Activated CD4-positive, alpha-beta T cell treated with anti-CD3 and anti-CD28 coated beads, Interleukin-2, amount 50 U/mL, for 48 hours (primary cell): ENCODE data around the gene SPEF2.
"Not testable (repeated sequence)": the region's sequence is repeated elsewhere in the genome, so short reads cannot be mapped to it uniquely, and the experiment has no call there.

ENCODE experiments used
- DNase-seq, 2 experiments: peaks; one replicate each; pipeline ENCODE4 v3.0.0-alpha.2; 2020

The SPEF2 gene

DNA sequence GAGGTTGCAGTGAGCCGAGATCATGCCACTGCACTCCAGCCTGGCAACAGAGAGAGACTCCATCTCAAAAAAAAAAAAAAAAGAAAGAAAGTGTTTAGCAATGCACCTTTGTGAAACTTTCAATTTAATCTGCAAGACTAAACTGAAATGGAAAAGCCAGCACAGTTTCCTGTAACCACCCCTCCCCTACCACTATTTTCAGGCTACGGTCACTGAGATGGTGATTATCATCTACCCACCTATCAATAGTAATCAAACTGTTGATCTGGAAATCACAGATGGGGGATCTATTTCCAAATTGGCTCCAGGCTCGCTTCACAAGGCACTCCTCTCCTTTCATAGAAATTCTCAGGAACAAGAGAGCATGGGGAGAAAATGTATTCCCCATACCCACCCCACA lies 208.4 kb downstream of the SPEF2 start:
- no peak for DNase-seq

DNA sequence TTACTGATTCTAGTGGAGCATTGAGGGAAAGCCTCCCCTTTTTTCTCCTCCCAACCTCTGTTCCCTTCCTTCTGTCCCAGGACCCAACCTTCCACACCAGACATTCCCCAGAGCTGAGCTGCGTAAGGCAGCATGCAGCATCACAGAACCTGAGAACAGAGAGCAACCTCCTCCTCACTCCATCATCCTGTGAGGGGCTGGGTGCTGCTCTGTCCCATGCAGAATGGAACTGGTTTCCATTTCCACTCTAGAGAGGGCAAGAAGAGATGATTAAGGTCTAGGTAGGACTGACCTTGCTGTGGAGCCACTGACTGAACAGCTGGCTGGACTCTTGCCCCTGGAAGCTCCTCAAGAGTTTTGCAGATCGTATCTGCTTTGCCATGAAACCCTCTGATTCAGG lies 208.9 kb downstream of the SPEF2 start:
- no peak for DNase-seq

DNA sequence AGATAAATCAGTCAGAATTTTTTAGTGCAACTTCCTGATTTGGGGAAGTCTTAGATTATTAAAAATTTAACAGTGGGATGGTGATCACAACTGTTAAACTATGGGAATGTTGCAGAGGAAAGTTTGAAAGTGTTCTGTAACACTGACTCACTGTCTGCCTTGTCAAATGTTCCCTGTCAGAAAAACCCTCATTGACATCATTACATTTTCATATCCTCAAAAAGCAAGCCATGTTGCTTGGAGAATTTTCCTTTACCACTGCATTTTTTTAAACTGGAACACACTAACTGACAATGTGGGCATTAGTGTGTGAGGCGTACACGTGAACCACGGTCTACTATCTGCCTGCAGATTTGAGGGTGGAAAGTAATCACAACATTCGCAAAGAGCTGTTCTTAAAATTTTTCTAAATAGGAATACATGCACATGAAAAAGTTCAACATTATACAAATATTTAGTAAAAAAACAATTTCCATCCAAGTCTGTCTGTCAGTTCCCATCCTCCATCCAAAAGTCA lies 210.5 kb downstream of the SPEF2 start:
- no peak for DNase-seq

DNA sequence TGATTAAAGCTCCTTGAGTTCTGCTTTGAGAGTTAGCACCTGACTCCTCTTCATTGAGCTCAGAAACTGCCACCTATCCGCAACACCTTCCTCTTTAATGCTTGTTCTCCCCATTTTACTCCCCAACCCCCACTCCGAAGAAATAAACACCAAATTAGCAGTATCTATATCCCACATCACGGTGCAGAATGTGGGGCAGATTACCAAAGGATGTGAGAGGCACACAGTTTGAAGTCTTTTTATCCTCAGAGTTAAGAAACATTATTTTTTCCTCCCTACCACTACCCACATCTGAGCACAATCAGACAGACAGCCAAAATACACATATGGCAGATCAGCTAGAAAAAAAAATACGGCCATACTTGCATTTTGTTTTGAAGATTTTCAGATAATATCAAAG lies 212.9 kb downstream of the SPEF2 start:
- DNase-seq: no peak

DNA sequence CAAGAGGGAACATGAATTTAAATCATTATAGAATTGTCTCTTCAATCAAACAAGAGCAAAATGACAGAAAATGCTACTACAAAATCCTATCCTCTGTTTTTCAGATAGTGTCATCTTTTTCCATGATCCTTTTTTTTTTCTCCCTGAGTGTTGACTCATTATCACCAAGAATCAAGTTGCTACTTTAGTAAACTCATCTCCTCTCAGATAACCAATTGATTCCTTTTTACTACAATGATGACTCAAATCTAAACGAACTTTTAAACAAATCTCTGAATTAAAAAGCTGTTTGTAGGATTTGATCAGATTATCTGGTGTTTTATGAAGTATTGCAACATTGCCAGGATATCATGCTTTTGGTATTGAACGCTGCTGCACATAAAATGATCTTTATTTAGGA lies 215.1 kb downstream of the SPEF2 start:
- no peak for DNase-seq

DNA sequence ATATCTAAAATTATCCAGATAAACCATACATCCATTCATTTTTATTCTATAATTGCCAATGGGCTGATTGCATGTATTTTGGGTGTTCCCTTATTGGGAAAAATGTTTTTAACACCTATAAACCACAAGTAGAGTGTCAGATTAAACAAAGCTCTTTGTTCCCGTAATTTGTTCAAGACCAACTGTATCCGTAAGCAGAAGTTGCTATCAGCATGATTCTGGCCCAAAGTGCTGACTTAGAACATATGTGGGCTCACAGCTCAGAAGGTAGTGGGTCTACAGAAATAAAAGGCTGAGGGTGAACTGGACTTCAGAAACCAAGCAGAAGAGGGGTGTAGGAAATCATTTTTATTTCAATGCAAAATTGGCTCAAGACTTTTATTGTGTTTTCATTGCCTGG lies 215.6 kb downstream of the SPEF2 start:
- DNase-seq: no peak

DNA sequence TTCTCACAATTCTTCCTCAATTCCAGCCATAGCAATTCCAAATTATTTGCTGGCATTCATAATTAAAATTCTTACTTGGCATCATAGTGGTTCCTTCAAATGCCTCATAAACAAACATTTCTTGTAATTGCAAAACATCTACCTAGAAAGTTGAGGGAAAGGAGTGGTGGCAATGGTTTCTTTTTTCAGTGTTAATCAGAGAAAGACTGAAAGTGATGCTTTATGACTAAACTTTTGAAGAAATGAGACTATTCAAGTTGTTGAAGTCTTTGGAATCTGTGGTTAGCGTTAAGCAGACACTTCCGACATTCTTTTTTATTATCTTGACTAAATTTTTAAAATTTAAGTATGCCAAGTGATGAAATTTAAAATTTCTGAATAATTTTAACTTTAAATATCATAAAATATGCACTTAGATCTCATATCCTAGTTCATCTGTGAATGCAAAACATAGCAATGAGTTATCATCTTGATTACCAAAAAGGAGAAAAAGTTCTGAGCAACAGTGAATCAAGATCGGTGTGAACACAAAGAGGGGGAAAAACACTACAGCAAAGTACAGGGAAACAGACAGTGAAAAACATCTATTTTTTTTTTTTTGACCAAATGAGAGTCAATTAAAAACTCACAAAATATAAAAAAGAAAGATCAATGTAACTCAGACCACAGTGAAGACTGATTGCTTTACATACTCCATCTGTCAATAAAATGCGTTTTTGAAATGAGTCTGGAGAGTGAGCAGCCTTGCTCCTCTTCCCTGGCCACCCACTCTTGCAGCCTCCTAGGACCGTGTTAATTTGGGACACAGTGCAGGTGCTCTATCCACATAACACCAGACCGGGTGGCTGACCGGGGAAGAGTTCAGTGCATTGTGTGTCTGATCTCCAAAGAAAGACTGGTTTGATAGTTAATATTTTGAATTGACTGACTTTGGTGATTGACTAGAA lies 218.4 kb downstream of the SPEF2 start:
- no peak for DNase-seq

DNA sequence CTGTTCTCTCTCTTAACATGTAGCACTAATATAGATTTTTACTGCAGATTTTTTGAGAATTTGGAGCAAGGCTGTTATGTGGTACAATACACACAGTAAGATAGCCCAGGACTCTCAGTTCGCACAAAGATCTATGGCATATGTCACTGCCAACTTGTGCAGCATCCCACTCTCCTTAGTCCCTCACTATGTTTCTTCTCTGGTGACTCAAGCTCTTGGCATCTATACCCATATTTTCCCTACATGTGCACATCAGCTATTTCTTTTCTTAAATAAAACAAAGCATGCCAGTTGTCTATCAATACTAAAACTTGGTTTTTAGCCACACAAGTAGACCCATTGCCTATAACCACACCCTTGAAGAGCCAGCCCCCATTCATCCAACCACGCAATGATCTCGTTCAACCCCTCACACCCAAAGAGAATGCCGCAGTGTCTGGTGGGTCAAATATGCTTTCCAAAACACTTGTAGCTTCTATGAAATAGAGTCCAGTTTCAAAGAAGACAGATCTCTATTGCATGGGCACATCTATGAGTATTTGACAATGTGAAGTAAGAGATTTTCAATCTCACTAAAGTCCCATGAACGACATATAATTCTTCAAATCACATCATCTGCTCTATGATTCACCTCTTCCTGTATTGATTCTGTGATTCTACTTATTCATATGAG lies 220.8 kb downstream of the SPEF2 start:
- DNase-seq: peak in 1 of 2 experiments; percentile 67

DNA sequence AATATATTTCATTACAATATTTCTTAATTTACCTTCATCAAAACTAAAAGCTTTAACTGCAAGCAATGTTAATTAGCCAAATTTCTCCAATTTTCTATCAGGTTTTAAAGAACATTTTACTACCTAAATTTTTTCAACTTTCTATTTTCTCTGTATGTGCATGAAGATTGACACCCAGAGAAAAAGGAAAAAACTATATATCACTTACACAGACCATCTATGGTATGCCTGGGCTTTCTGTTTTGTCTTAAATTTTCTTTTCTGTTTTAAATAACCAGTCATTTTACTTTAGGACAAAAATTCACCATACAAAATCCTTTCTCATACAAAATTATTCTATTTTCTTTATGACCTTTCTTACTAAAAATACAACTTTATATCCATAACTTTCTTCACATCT lies 225.2 kb downstream of the SPEF2 start:
- no peak for DNase-seq

DNA sequence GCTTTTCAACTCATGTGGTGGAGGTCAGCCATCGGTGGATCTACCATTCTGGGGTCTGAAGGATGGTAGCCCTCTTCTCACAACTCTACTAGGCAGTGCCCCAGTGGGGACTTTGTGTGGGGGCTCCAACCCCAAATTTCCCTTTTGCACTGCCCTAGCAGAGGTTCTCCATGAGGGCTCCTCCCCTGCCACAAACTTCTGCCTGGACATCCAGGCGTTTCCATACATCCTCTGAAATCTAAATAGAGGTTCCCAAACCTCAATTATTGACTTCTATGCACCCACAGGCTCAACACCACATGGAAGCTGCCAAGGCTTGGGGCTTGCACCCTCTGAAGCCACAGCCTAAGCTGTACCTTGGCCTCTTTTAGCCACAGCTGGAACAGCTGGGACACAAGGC lies 227.8 kb downstream of the SPEF2 start:
- DNase-seq: not testable (repeated sequence)

DNA sequence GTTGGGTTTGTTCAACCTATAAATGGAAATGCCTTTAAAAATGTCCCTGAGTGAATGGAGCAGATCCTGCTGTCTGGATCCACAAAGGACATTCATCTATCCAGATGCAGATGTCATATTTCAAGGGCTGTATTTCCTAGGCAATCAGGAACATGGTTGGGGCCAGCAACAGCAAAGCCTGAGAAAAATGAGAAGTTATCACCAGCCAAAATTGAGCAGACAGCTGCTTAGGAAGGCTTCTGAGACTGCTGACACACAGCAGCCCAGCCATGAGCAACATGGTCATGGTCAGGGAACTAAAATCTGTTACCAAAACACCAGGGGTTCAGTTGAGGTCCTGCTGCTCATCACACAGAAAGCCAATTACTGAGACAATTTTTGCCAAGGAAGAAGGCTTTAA lies 229.8 kb downstream of the SPEF2 start:
- no peak for DNase-seq

DNA sequence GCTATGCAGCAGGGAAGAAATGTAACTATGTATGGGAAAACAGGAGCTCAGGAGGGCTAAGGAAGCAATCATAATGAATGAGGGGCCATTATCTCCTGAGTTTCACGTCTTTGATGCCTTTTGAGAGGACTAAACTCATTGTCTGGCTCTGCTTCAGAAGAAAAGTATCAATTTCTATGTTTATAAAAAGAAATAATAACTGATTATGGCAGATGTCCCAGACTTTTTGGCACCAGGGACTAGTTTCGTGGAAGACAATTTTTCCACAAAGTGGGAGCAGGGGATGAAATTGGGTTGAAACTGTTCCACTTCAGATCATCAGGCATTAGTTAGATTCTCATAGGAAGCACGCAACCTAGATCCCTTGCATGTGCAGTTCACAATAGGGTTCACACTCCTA lies 230.3 kb downstream of the SPEF2 start:
- DNase-seq: no peak

DNA sequence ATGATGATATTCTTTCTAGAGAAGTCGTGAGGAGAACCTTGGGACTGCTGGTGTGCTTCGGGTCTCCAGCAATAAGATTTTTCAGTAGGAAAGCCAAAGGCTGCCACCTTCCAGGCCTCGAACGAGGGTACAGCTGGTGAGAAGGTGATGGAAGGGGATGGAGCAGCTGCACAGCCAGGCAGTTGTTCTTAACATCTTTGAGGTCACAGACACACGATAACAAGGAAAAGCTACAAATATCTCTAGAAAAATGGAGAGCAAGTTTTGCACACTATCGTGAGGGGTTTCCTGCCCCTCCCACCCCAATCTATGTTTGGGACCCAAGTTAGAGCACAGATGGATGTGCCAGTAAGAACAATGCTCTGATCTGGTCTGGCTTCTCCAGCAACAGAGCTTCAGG lies 232.2 kb downstream of the SPEF2 start:
- no peak for DNase-seq

DNA sequence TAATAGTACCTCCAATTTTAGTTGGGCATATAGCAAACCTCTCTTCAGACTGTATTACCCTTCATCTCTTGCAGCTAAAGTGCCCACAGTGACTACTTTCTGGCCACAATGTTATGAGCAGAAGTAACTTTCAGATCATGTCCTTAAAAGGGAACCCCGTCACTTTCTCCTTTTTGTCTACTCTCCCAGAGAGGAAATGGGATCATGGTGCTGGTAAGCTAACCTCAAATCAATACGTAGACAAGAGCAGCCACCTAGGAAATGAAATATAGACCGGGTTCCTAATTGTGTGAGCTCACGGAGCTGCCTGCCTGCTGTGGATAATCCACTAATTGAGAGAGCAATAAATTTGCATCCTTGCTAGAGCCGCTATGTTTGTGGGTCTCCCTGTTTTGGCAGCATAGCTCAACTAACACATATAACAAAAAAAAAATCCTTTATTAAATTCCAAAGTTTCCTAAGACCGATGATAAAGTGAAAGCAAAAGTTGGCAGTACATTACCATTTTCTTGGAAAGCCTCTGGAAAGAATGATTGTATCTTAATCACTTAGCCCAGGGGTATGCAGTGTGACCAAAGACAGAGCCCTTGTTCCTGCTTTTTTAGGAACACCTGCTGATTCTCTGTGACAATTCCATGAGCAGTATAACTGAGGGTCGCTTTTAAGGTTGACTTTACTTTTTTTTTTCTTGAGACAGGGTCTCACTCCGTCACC lies 233.5 kb downstream of the SPEF2 start:
- DNase-seq: no peak

DNA sequence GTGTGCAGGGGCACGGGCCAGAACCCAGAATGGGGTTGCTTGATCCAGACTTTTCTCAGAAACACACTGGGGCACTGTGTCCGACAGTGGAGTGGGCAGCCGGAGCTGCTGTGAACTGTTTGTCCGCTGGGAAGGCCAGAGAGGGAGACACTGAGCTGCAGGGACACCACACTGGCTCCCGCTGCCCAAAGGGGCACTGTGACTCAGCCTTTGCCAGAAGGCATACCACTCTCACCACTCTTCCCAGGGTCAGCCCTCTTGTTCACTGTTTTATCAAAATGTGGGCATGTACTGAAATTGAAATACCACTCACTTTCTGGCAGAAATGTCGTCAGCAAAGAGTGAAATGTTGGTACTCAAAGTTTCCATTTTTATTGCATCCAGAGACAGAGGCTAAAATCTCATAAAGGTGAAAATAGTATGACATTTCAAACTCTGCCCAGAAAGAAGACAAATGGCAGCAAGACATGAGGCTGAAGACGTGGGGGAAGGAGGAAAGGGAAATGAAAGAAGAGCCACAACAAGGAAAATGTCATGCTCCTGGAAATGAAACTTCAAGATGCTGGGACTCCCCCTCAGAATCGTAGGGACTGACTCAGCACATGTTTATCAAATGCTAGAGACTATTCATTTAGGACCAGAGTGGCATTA lies 234.5 kb downstream of the SPEF2 start:
- peak; percentile 59 to 71 for DNase-seq

DNA sequence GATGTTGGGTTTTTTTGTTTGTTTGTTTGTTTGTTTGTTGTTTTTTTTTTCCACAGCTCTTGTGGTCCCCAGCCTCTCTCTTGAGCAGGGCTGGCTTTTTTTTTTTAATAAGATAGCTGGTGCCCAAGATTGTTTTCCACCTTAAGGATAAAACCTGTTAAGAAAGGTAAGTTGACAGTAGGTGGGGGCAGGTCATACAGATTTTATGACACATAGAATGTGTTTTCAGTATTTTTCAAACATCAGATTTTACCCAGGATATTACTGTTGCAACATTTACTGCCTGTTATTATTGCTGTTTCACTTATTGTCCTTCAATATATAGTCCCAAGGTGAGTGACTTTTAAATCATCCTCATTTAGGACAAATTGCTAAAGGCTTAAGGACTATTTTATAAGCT lies 235.1 kb downstream of the SPEF2 start:
- DNase-seq: no peak

DNA sequence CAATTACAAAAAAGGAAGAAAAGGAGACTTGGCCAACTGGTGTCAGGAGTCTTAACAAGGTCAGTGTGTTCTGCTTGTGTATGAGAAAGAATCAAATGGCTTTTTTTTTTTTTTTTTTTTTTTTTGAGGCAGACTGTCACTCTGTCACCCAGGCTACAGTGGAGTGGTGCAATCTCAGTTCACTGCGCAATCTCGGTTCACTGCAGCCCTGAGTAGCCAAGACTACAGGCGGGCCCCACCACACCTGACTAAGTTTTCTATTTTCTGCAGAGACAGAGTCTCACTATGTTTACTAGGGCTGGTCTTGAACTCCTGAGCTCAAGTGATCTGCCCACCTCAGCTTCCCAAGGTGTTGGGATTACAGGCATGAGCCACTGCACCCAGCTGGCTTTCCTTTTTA lies 236.0 kb downstream of the SPEF2 start:
- DNase-seq: peak; percentile 51 to 69

DNA sequence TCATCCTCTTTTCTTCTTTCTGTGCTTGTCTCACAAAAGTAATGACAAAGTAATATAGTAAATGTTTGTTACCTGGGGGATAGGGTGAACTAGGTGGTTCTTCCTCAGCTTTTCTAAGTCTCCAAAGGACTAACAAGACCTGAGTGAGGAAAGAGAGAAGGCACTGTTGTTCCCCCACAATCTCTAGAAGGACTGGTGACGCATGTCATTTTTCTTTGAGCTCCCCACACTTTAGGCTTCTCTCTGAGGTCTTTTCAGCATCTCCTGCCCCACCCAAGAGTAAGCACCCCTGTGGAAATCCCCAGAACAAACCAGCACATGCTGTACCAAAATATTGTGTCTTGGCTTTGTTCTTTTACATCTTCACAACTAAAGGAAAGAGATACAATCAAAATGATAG lies 236.6 kb downstream of the SPEF2 start:
- DNase-seq: peak; percentile 52 to 64

DNA sequence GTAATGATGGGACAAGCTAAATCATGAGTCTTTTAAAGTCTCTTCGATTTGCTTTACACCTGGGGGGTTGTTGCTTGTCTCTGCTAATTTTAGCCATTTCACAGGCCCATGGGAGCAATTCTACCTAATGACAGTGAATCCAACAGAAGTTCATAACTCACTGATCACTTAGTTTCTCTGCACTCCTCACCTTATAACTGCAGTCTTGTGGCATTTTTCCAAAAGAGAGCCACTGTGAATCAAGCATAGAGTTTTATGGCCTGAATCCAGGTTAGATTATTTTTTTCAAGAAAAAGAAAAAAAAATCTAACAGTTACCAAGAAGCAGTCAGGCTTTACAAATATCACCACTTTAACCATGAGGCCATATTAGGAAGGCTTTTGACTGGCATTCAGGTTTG lies 237.5 kb downstream of the SPEF2 start:
- no peak for DNase-seq

DNA sequence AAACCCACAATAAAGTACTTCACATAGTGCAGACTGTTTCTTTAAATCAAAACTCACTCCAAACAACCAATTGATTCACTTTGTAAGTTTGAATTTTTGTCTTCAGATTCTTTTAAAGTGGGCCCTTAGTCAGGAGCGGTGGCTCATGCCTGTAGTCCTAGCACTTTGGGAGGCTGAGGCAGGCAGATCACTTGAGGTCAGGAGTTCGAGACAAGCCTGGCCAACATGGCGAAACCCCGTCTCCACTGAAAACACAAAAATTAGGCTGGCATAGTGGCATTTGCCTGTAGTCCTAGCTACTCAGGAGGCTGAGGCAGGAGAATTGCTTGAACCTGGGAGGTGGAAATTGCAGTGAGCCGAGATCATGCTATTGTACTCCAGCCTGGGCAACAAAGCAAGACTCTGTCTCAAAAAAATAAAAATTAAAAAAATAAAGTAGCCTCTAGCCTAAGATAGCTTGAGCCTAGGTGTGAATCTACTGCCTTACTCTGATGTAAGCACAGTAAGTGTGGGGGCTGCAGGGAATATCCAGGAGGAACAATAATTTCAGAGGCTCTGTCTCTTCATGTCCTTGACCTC lies 238.6 kb downstream of the SPEF2 start:
- DNase-seq: peak in 1 of 2 experiments; percentile 44

DNA sequence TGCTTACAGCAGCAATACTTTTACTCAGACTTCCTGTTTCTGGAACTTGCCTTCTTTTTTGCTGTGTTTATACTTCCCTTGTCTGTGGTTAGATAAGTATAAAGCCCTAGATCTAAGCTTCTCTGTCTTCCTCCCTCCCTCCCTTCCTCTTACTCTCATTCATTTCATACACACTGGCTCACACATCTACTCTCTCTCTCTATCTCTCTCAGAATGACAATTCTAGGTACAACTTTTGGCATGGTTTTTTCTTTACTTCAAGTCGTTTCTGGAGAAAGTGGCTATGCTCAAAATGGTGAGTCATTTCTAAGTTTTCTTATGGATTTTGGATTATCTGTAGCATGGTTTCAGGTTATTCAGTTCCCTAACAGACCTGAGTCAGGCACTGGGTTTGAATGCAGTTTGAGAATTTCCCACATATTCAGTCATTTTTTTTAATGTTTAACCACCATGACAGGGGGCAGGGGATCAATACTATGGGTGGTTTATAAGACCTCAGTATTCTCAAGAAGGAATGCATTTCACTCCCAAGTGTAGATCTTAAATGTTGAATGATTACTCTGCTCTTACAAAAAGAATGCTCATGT lies 239.2 kb downstream of the SPEF2 start, which contains the start of gene IL7R:
Gene IL7R (plus strand): TSS at position 127 of the 587 bp plus-strand sequence. CDS start 87 bp downstream, at position 214.
- no peak for DNase-seq
